Small intestine (tissue), 7 donors: ENCODE measurements around the gene TSGA10IP. TPM values are rescaled to one million over a fixed set of nuclear protein-coding genes. Genes with fewer than 3 reads are reported as not detected.
A peak's percentile ranks its signal among the peaks of the same experiment; 100 is the strongest.

ENCODE experiments used
- DNase-seq, 2 donors: peaks; one replicate each; pipeline versions ENCODE4 v3.0.0 to v3.0.0-alpha.2; 2013
- FAIRE-seq: peaks from 2 replicates; lab custom pipeline; 2012; peaks lifted over from hg19 to GRCh38; lab: Jason Lieb, UNC
- H3K27ac ChIP-seq, 3 donors: one replicate each; pipeline ENCODE4 v1.5.1; 2013; ENCODE audit warnings: low read length in 2 of 3, mild to moderate bottlenecking in 2 of 3, control low read depth in 1 of 3, inconsistent platforms in 1 of 3, low read depth in 1 of 3, moderate library complexity in 1 of 3
- H3K27me3 ChIP-seq, 3 donors: one replicate each; pipeline ENCODE4 v1.6.1; 2013; ENCODE audit warnings: low read length in 3 of 3, inconsistent platforms in 1 of 3; ENCODE audit not compliant: control insufficient read depth in 3 of 3, insufficient read depth in 3 of 3
- H3K36me3 ChIP-seq, 3 donors: one replicate each; pipeline ENCODE4 v1.6.1; 2013; ENCODE audit warnings: low read length in 3 of 3, inconsistent platforms in 1 of 3, low read depth in 1 of 3, mild to moderate bottlenecking in 1 of 3, moderate library complexity in 1 of 3; ENCODE audit not compliant: control insufficient read depth in 3 of 3, insufficient read depth in 2 of 3
- H3K4me1 ChIP-seq, 3 donors: one replicate each; pipeline ENCODE4 v1.6.1; 2013; ENCODE audit warnings: low read length in 2 of 3, inconsistent platforms in 1 of 3, low read depth in 1 of 3, mild to moderate bottlenecking in 1 of 3, moderate library complexity in 1 of 3; ENCODE audit not compliant: control insufficient read depth in 3 of 3, insufficient read depth in 2 of 3
- H3K4me3 ChIP-seq, 3 donors: one replicate each; pipeline ENCODE4 v1.5.1; 2013; ENCODE audit warnings: low read length in 3 of 3, control low read depth in 1 of 3, inconsistent platforms in 1 of 3, low read depth in 1 of 3, mild to moderate bottlenecking in 1 of 3, moderate library complexity in 1 of 3
- H3K9me3 ChIP-seq, 2 donors: one replicate each; pipeline ENCODE4 v1.6.1; 2013; ENCODE audit warnings: low read depth in 1 of 2, low read length in 1 of 2; ENCODE audit not compliant: control insufficient read depth in 2 of 2, insufficient read depth in 1 of 2
- WGBS, 3 donors: extraction: QIAGEN DNeasy Blood & Tissue Kit; methylation state at CpG; one replicate each; pipeline ENCODE4 v1.1.7; 2013; 5-methylcytosine and 5-hydroxymethylcytosine counted together
- polyA plus RNA-seq, 4 donors: library from polyadenylated mRNA; stranded (reverse) in 3 of 4; unstranded in 1 of 4; fragments of 200-250 nt in 3 of 4; fragments of 120-200 nt in 1 of 4; gene quantifications; one replicate each; pipeline versions ENCODE4 v1.2.1 to v1.2.3, GENCODE V29; 2013
- donor health status: healthy with polysubstance abuse.
- donor health status: control.
- donor health status: control.
- donor health status: Bipolar disorder and iron deficiency.
- donor health status: healthy.

TSGA10IP gene
- polyA plus RNA-seq, 4 donors = 0.07 TPM; not detected in 3

GRCh38 chr11:65915821-65916251 is 29.4 kb upstream of the TSGA10IP start:
- Histone ChIP-seq H3K4me1 (peaks cover 3 to 23% (median 21%) of the 10 kb centered on the region in 3 donors), H3K9me3 (no peaks in the 10 kb centered on the region), H3K36me3 (peaks cover 0 to 22% (median 0%) of the 10 kb centered on the region in 3 donors), H3K27ac (peak overlapping the region in 1 of 3 donors; percentile 82), H3K27me3 (peaks cover 0 to 3% (median 0%) of the 10 kb centered on the region in 3 donors), H3K4me3 (no peak overlapping the region)
- WGBS, 3 donors = 45 to 62% (median 53%) methylated on average over 13 of the region's 13 CpGs
- FAIRE-seq (no peak), DNase-seq (no peak)

- H3K36me3 ChIP-seq = peaks cover 0 to 28% (median 0%) of the 10 kb centered on the region in 3 donors
- DNase-seq (no peak), FAIRE-seq (no peak)
- peaks cover 0 to 3% (median 0%) of the 10 kb centered on the region in 3 donors for H3K27me3 ChIP-seq
- peak overlapping the region in 1 of 3 donors; percentile 72 for H3K27ac ChIP-seq
- no peak overlapping the region for H3K4me3 ChIP-seq
- H3K4me1 ChIP-seq = peaks cover 3 to 24% (median 21%) of the 10 kb centered on the region in 3 donors
- no peaks in the 10 kb centered on the region for H3K9me3 ChIP-seq
- 59 to 72% (median 66%) methylated on average over 7 of the region's 7 CpGs for WGBS, 3 donors
Observed at GRCh38 chr11:65916391-65916790, 28.9 kb upstream of the TSGA10IP start.

- WGBS, 3 donors = 94 to 98% (median 97%) methylated on average over 3 of the region's 3 CpGs
- FAIRE-seq = no peak
- no peak for DNase-seq
- Histone ChIP-seq H3K9me3 (no peaks in the 10 kb centered on the region), H3K27me3 (no peaks in the 10 kb centered on the region), H3K27ac (peak overlapping the region in 1 of 3 donors; percentile 5), H3K4me3 (no peak overlapping the region), H3K36me3 (peaks cover 0 to 34% (median 2%) of the 10 kb centered on the region in 3 donors), H3K4me1 (peaks cover 3 to 22% (median 21%) of the 10 kb centered on the region in 3 donors)
Observed at GRCh38 chr11:65917077-65917433, 28.2 kb upstream of the TSGA10IP start.

DNA sequence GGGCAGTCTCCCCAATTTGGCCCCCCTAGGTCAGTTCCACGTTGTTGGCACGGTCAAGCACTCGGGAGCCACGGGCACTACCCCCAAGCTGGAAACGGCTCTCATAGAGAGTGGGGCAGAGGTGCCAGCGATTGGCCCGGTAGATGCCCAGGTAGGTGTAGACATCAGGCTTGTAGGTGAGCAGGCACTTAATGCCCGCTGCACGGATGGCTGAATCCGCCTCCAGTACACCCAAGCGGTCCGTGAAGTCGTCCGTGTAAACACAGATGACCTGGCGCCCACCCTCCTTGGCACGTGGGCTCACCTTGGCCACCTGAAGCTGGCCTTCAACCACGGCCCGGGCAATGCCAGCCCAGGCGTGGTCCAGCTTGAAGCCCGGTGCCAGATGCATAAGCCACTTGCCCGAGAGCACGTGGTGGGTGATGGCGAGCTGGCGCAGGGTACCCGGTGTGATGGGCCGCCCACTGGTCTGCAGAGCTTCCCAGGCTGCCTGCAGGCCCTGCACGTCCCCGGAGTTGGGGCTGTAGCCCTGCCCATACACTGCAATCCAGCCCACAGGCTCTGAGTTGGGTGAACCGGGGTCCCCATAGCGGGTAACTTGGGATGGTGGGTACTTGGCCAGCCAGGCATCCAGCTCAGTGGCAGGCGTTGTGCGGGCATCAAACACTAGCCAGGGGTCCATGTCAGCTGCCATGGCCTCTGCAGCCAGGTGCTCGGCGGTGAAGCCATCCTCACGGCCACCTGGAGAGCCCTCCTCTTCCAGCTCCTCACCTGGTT is 27.7 kb upstream of the TSGA10IP start:
- no peak for DNase-seq
- H3K4me1 ChIP-seq = peaks cover 3 to 22% (median 21%) of the 10 kb centered on the region in 3 donors
- H3K9me3 ChIP-seq = no peaks in the 10 kb centered on the region

DNA sequence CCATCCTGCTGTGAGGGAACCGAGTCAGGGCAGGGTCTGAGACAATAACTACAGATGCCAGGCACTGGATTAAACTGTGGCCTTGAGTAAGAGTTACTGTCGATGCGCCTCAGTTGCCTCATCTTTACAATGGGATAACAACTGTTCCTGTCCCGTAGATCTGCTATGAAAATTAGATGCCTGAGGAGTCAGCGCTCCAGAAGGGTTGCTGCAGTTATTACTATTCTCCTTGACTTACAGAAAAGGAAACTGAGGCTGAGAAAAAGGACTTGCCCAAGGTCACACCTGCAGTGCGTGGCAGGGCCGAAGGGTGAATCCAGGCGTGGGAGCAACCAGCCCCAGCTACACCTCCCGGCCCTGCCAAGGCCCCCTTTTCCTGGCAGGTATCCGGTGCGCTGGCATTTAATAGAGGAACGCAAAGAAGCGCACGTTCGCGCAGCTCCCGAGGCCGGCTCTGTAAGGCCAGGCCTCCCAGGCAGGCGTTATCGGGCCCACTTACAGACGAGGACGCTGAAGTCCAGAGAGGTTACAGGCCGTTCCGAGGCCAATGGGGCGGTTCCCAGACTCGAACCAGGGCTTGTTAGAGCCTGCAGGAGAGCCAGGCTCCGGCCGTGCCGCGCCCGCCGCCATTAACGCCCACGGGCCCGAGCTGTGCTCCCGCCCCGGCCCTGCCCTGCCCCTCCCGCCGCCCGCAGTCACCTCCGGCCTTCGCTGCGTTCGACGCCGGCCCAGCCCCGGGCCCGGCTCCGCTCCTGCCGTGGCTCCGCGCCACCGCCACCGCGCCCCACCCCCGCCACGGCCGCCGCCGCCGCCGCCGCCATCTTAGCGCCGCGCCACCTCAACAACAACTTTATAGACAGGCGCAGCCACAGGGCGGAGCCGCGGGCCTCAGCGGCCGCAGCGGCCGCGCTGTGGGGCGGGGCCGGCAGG is 26.8 kb upstream of the TSGA10IP start, which contains the start of gene C11orf68:
TSS of gene C11orf68 (minus strand) at position 852 of the 930 bp plus-strand sequence. CDS start at position 821, 31 bp downstream.
- peaks cover 0 to 44% (median 3%) of the 10 kb centered on the region in 3 donors for H3K36me3 ChIP-seq
- H3K27me3 ChIP-seq = no peaks in the 10 kb centered on the region
- peaks cover 3 to 22% (median 21%) of the 10 kb centered on the region in 3 donors for H3K4me1 ChIP-seq
- peak within 1 kb of the TSS; percentile 53 to 89 (median 82) for H3K27ac ChIP-seq
- no peak for FAIRE-seq
- no peaks in the 10 kb centered on the region for H3K9me3 ChIP-seq
- WGBS, 3 donors = 4 to 9% (median 5%) methylated on average over 28 to 77 of the region's 77 CpGs
- peak in 1 of 2 donors; percentile 52 for DNase-seq
- peak within 1 kb of the TSS; percentile 78 to 97 (median 90) for H3K4me3 ChIP-seq

More for the DNA sequence above, 27.7 kb upstream of the TSGA10IP start:
- no peaks in the 10 kb centered on the region for H3K27me3 ChIP-seq
- H3K27ac ChIP-seq = peak overlapping the region in 1 of 3 donors; percentile 89
- H3K36me3 ChIP-seq = peaks cover 0 to 38% (median 3%) of the 10 kb centered on the region in 3 donors
- H3K4me3 ChIP-seq = peak overlapping the region in 2 of 3 donors; percentile 82 to 97
- no peak for FAIRE-seq
- 83 to 87% (median 83%) methylated on average over 32 to 35 of the region's 35 CpGs for WGBS, 3 donors

DNA sequence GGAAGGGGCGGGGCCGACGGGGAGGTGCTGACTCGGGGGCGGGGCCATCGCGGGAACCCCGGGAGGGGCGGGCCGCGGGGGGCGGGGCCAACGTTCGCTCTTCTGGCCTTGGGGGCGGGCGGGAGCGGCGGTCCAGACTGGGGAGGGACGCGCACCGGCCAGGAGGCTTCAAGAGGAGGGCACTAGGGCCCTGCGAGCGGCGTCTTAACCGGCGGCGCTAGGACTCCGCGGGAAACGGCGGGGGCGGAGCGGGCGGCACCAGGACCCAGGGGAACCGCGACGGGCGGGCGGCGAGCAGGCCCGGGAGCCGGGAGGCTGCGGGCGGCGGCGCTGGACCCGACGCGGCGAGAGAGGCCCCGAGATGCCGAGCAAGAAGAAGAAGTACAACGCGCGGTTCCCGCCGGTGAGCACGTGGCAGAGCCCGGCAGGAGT is 26.1 kb upstream of the TSGA10IP start, which contains the start of gene DRAP1:
TSS of gene DRAP1 (plus strand) at position 286 of the 432 bp plus-strand sequence. CDS start at position 362, 76 bp downstream.
- DNase-seq = peak; percentile 98 to 99
- Histone ChIP-seq H3K27ac (peak within 1 kb of the TSS; percentile 53 to 89 (median 82)), H3K4me3 (peak within 1 kb of the TSS; percentile 78 to 97 (median 90)), H3K36me3 (peaks cover 0 to 44% (median 3%) of the 10 kb centered on the region in 3 donors), H3K9me3 (no peaks in the 10 kb centered on the region), H3K27me3 (no peaks in the 10 kb centered on the region), H3K4me1 (peaks cover 3 to 22% (median 21%) of the 10 kb centered on the region in 3 donors)
- WGBS, 3 donors = 0 to 3% (median 1%) methylated on average over 21 to 59 of the region's 59 CpGs
- FAIRE-seq = no peak

DNA sequence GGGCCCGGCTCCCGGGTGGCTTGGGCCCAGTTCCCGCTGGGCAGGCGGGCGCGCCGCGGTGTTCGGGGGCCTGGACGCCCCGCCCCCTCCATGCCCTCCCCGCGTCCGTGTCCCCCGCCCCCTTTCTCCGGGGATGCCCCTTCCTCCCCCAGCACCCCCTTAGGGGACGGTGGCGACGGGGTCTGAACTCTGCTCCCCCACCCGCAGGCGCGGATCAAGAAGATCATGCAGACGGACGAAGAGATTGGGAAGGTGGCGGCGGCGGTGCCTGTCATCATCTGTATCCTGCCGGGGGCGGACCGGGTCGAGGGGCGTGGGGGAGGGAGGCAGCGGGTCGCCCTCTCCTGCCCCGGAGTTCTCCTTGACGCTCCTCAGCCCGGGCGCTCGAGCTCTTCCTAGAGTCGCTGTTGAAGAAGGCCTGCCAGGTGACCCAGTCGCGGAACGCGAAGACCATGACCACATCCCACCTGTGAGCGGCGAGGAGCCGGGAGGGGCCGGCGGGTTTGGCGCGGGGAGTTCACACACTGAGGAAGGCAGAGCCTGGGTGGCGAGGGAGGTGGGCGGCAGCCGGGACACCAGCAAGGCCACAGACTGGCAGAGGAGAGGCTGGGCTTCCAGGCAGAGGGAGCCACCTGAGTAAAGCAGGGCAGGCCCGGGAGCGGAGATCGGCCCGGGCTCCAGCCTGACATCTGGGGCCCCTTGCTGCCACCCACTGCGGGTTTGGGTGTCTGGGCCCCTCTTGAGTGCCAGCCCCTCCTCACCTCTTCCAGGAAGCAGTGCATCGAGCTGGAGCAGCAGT is 25.5 kb upstream of the TSGA10IP start:
- Histone ChIP-seq H3K4me1 (peaks cover 3 to 22% (median 21%) of the 10 kb centered on the region in 3 donors), H3K9me3 (no peaks in the 10 kb centered on the region), H3K36me3 (peaks cover 0 to 48% (median 3%) of the 10 kb centered on the region in 3 donors), H3K4me3 (peak overlapping the region; percentile 78 to 90 (median 85)), H3K27me3 (no peaks in the 10 kb centered on the region), H3K27ac (peak overlapping the region; percentile 37 to 80 (median 53))
- FAIRE-seq = no peak
- 0 to 1% (median 1%) methylated on average over 41 to 60 of the region's 60 CpGs for WGBS, 3 donors
- DNase-seq = peak; percentile 41 to 69
